SJCRH30 (cell line): ENCODE results near the gene RBPJL. TPM values are rescaled to one million over a fixed set of nuclear protein-coding genes. Genes with fewer than 3 reads are reported as not detected.

Source experiments
- DNase-seq, 2 experiments: peaks; one replicate each; pipeline ENCODE4 v3.0.0-alpha.2; 2015 to 2020
- H3K27ac ChIP-seq: fragments of 250-450 bp; sonication (Bioruptor Pico); 2 replicates; pipeline ENCODE4 v1.5.1; 2020; ENCODE audit warnings: mild to moderate bottlenecking, moderate library complexity
- H3K27me3 ChIP-seq: fragments of 250-450 bp; sonication (Bioruptor Pico); 2 replicates; pipeline ENCODE4 v1.5.1; 2020; ENCODE audit warnings: mild to moderate bottlenecking, moderate library complexity
- H3K36me3 ChIP-seq: fragments of 250-450 bp; sonication (Bioruptor Pico); 2 replicates; pipeline ENCODE4 v1.5.1; 2020; ENCODE audit warnings: mild to moderate bottlenecking, moderate library complexity
- H3K4me1 ChIP-seq: fragments of 250-450 bp; sonication (Bioruptor Pico); 2 replicates; pipeline ENCODE4 v1.5.1; 2020; ENCODE audit warnings: mild to moderate bottlenecking, moderate library complexity
- H3K4me3 ChIP-seq: fragments of 250-450 bp; sonication (Bioruptor Pico); 2 replicates; pipeline ENCODE4 v1.5.1; 2020; ENCODE audit warnings: mild to moderate bottlenecking, moderate library complexity
- H3K9me3 ChIP-seq: fragments of 250-450 bp; sonication (Bioruptor Pico); replicated peaks from 2 replicates; pipeline ENCODE4 v1.5.1; 2020; ENCODE audit warnings: mild to moderate bottlenecking, moderate library complexity
- total RNA-seq: library from RNA; depleted of rRNA; stranded (reverse); fragments of >200 nt; shearing (Covaris generic); gene quantifications from 2 replicates; pipeline ENCODE4 v1.2.3, GENCODE V29; 2014

Gene RBPJL
- total RNA-seq, 1 experiment from 2014 or later: not detected

GRCh38 chr20:45303586-45304463 lies 2.8 kb upstream of the RBPJL start:
- H3K4me3 ChIP-seq: no peak overlapping the region
- no peaks in the 10 kb centered on the region; the same call in 1 of the 2 replicates for H3K4me1 ChIP-seq
- no peaks in the 10 kb centered on the region for H3K36me3 ChIP-seq
- H3K27me3 ChIP-seq: peaks cover 15% of the 10 kb centered on the region
- H3K9me3 ChIP-seq: no peaks in the 10 kb centered on the region
- DNase-seq: no peak
- H3K27ac ChIP-seq: no peak overlapping the region

GRCh38 chr20:45304464-45304999 lies 2.1 kb upstream of the RBPJL start:
- H3K27ac ChIP-seq: no peak overlapping the region
- DNase-seq: no peak
- H3K9me3 ChIP-seq: no peaks in the 10 kb centered on the region
- H3K36me3 ChIP-seq: no peaks in the 10 kb centered on the region
- peaks cover 15% of the 10 kb centered on the region for H3K27me3 ChIP-seq
- H3K4me1 ChIP-seq: no peaks in the 10 kb centered on the region; the same call in 1 of the 2 replicates
- H3K4me3 ChIP-seq: no peak overlapping the region

- peaks cover 15% of the 10 kb centered on the region for H3K27me3 ChIP-seq
- H3K4me3 ChIP-seq: no peak overlapping the region
These were observed 1.4 kb upstream of the RBPJL start for GRCh38 chr20:45305262-45305661.

GRCh38 chr20:45307076-45307640 lies 518 bp downstream of the RBPJL start:
- Histone ChIP-seq H3K27me3 (peaks cover 12% of the 10 kb centered on the region), H3K4me1 (no peaks in the 10 kb centered on the region; the same call in 1 of the 2 replicates), H3K27ac (no peak overlapping the region), H3K36me3 (no peaks in the 10 kb centered on the region), H3K4me3 (no peak overlapping the region), H3K9me3 (no peaks in the 10 kb centered on the region)
- DNase-seq: no peak

More at GRCh38 chr20:45305262-45305661, 1.4 kb upstream of the RBPJL start:
- Histone ChIP-seq H3K36me3 (no peaks in the 10 kb centered on the region), H3K27ac (no peak overlapping the region), H3K4me1 (no peaks in the 10 kb centered on the region; the same call in 1 of the 2 replicates), H3K9me3 (no peaks in the 10 kb centered on the region)
- no peak for DNase-seq

- Histone ChIP-seq H3K27me3 (peaks cover 15% of the 10 kb centered on the region; the same call in 1 of the 2 replicates), H3K4me1 (no peaks in the 10 kb centered on the region; the same call in 1 of the 2 replicates), H3K27ac (no peak within 1 kb of the TSS), H3K9me3 (no peaks in the 10 kb centered on the region), H3K36me3 (no peaks in the 10 kb centered on the region), H3K4me3 (no peak within 1 kb of the TSS)
- DNase-seq: no peak
These were observed 1.6 kb downstream of the RBPJL start, which contains the start of gene MATN4 for GRCh38 chr20:45308117-45308778. MATN4 (minus strand) TSS chr20:45308299; CDS start chr20:45305582, 2,717 bp downstream.

- Histone ChIP-seq H3K27ac (no peak overlapping the region), H3K9me3 (no peaks in the 10 kb centered on the region), H3K4me3 (no peak overlapping the region), H3K27me3 (peaks cover 15% of the 10 kb centered on the region), H3K4me1 (no peaks in the 10 kb centered on the region; the same call in 1 of the 2 replicates), H3K36me3 (no peaks in the 10 kb centered on the region)
- DNase-seq: peak; percentile 54 to 64
These were observed 2.4 kb downstream of the RBPJL start for GRCh38 chr20:45309075-45309474.

- no peak overlapping the region for H3K27ac ChIP-seq
- no peaks in the 10 kb centered on the region; the same call in 1 of the 2 replicates for H3K4me1 ChIP-seq
- no peak overlapping the region for H3K4me3 ChIP-seq
- DNase-seq: no peak
- H3K27me3 ChIP-seq: peaks cover 20% of the 10 kb centered on the region
- no peaks in the 10 kb centered on the region for H3K9me3 ChIP-seq
- no peaks in the 10 kb centered on the region for H3K36me3 ChIP-seq
These were observed 5.1 kb downstream of the RBPJL start for GRCh38 chr20:45311589-45312211.

GRCh38 chr20:45312241-45312640 lies 5.6 kb downstream of the RBPJL start:
- H3K27me3 ChIP-seq: peaks cover 20% of the 10 kb centered on the region

GRCh38 chr20:45313065-45313695 lies 6.5 kb downstream of the RBPJL start:
- Histone ChIP-seq H3K27me3 (peaks cover 13% of the 10 kb centered on the region; the same call in 1 of the 2 replicates), H3K9me3 (no peaks in the 10 kb centered on the region), H3K4me3 (no peak overlapping the region), H3K27ac (no peak overlapping the region), H3K36me3 (no peaks in the 10 kb centered on the region), H3K4me1 (no peaks in the 10 kb centered on the region; the same call in 1 of the 2 replicates)
- no peak for DNase-seq

More at GRCh38 chr20:45312241-45312640, 5.6 kb downstream of the RBPJL start:
- Histone ChIP-seq H3K9me3 (no peaks in the 10 kb centered on the region), H3K4me3 (no peak overlapping the region), H3K27ac (no peak overlapping the region), H3K4me1 (no peaks in the 10 kb centered on the region; the same call in 1 of the 2 replicates), H3K36me3 (no peaks in the 10 kb centered on the region)
- no peak for DNase-seq

- H3K27me3 ChIP-seq: peaks cover 12% of the 10 kb centered on the region; the same call in 1 of the 2 replicates
- no peak for DNase-seq
These were observed 7.3 kb downstream of the RBPJL start for GRCh38 chr20:45313943-45314342.

GRCh38 chr20:45315672-45316071 lies 9.0 kb downstream of the RBPJL start:
- Histone ChIP-seq H3K4me3 (no peak overlapping the region), H3K4me1 (no peaks in the 10 kb centered on the region), H3K27me3 (peaks cover 12% of the 10 kb centered on the region; the same call in 1 of the 2 replicates), H3K27ac (no peak overlapping the region), H3K9me3 (no peaks in the 10 kb centered on the region), H3K36me3 (no peaks in the 10 kb centered on the region)
- no peak for DNase-seq

More at GRCh38 chr20:45313943-45314342, 7.3 kb downstream of the RBPJL start:
- no peaks in the 10 kb centered on the region for H3K36me3 ChIP-seq
- H3K9me3 ChIP-seq: no peaks in the 10 kb centered on the region
- no peaks in the 10 kb centered on the region; the same call in 1 of the 2 replicates for H3K4me1 ChIP-seq
- no peak overlapping the region for H3K4me3 ChIP-seq
- no peak overlapping the region for H3K27ac ChIP-seq

- Histone ChIP-seq H3K27me3 (peaks cover 12% of the 10 kb centered on the region; the same call in 1 of the 2 replicates), H3K9me3 (no peaks in the 10 kb centered on the region), H3K36me3 (no peaks in the 10 kb centered on the region), H3K4me1 (no peaks in the 10 kb centered on the region), H3K4me3 (no peak overlapping the region), H3K27ac (no peak overlapping the region)
- DNase-seq: no peak
These were observed 9.8 kb downstream of the RBPJL start for GRCh38 chr20:45316150-45317080.

- Histone ChIP-seq H3K27ac (no peak overlapping the region), H3K36me3 (no peaks in the 10 kb centered on the region), H3K27me3 (peaks cover 8% of the 10 kb centered on the region; the same call in 1 of the 2 replicates), H3K4me1 (no peaks in the 10 kb centered on the region), H3K9me3 (no peaks in the 10 kb centered on the region), H3K4me3 (no peak overlapping the region)
- no peak for DNase-seq
These were observed 11.2 kb downstream of the RBPJL start for GRCh38 chr20:45317826-45318225.
